ENCODE data around the gene MSMP.

MSMP gene

DNA sequence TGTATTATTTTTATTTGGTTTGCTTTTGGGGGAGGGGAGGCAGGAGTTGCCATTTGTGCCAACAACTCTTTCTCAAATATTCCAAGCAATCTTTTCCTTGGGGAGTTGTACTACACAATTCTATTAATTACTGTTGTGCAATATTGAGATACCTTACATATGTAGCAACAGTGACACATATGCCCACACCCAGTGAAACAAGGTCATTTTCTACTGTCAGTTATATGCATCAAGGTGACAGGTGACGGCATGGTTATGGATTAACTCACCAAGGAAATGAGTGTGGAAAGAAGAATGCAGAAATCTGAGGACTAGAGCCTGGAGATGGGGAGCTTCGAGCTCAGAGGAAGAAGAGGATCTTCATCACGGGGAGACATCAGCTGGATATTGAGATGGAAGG is 17.9 kb upstream of the MSMP start:
- DNase-seq (ENCODE audit: extremely low read depth in 1 of 2, low read depth in 1 of 2), result no peak

DNA sequence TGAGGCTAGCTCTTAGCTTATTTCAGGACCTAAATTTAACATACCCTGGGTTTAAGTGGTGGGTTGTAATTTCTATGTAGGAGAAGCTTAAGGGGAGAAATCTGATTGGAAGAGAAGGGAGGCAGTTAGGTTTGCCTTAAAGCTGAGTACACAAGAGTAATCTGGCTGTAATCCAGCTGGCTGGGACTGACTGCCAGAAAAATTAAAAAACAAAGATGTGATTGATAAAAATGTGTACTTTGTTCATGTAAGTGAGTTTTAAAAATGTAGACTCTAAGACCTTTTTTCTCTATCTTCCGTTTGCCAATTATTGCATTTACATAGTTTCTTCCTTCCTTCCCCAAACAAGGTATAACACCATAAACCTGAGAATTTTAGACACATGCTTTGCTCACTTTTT is 17.5 kb upstream of the MSMP start:
- no peak for DNase-seq (ENCODE audit: extremely low read depth in 1 of 2, low read depth in 1 of 2)

DNA sequence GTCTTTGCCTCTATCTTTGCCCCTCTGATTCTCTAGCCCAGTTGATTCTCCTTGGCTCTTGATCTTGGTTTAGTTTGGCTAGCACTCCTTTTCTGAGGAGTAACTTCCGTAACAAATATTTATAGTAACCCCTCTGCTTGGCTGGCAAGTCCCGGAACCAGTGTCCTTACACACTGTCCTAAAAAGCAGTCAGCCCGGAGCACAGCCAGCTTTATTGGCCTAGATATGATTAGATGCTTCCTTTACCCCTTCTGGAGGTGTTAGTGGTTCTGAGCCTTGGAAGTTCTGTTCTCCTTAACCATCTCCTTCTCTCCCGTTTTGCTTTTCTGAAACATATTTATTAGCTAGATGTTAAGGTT is 17.0 kb upstream of the MSMP start:
- no peak for DNase-seq (ENCODE audit: extremely low read depth in 1 of 2, low read depth in 1 of 2)

DNA sequence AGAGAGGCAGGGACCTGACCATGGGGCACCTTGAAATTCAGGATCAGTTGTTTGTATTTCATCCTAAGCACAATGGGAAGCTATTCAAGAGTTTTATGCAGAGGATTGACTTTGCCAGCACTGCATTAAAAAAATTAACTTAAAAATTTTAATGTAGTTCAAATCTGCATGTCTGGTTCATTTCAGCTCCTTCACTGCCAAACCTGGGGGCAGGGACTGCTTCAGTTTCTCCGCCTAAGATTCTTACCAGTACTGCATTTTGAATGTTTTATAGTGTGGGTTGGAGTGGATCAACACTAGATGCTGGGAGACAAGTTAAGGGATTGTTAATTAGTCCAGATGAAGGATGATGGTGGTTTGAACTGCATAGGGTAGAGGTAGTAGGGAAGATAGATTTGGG is 15.7 kb upstream of the MSMP start:
- no peak for DNase-seq (ENCODE audit: extremely low read depth in 1 of 2, low read depth in 1 of 2)

DNA sequence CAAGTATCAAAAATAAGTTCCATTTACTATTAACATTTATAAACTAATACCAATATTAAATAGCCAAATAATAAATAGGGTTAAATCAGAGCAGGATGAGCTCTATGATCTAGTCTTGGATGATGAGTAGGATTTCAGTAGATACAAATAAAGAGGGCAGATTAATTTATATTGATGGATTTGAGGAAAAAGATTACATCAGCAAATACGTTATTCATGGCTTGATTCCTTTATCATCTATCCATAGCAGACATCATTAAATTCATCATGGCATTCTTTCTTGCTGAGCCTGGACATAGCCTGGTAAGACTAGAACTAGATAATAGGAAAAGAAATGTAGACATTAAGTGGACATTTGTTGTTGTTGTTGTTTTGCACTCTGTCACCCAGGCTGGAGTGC is 13.4 kb upstream of the MSMP start:
- DNase-seq (ENCODE audit: extremely low read depth in 1 of 2, low read depth in 1 of 2), result no peak

DNA sequence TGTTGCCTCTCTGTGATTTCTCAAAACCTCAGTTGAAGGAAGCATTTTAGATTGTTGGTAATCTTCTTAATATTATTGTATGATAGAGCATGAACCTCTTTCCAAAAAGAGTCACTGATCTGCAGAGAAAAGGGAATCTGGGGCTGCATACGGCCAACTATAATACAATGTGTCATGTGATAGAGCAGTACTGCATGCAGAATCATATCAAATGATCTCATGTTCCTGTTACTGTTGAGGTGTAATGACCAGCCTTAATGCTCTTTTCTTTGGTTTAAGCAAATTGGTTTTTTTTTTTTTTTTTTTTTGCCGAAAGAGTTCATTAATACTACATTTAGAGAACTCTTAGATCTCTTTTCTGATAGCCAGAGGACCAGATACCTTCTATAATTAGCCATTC is 12.9 kb upstream of the MSMP start:
- DNase-seq (ENCODE audit: extremely low read depth in 1 of 2, low read depth in 1 of 2), result no peak

DNA sequence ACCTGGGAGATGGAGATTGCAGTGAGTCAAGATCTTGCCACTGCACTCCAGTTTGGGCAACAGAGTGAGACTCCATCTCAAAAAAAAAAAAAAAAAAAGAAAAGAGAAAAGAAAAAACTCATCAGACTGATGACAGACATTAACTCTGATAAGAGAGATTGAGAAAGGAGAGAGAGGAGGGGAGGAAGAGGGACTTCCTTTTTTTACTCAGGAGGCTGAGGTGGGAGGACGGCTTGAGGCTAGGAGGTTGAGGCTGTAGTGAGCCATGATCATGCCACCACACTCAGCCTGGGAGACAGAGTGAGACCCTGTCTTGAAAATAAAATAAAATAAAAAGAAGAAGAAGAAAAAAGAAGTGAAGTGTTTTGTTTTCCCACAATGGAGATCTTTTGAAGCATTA is 9.7 kb upstream of the MSMP start:
- no peak for DNase-seq (ENCODE audit: extremely low read depth in 1 of 2, low read depth in 1 of 2)

DNA sequence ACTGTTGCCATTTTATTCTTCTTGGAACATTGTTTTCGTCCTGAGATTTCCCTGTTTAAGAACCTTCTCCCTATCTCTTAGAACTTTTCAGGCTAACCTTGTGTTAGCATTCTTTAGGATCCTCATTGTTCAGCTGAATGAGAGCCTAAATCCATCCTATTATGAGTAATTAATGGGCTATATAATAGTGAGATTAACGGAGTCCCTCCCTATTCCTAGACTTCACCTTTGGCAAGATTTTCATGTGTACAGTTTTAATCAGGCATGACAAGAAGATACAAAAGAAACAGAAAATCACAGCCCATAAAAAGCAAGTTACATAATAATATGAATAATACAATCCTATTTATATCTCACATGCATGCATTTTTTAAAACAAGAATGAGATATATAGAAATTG is 9.1 kb upstream of the MSMP start:
- no peak for DNase-seq (ENCODE audit: extremely low read depth in 1 of 2, low read depth in 1 of 2)

DNA sequence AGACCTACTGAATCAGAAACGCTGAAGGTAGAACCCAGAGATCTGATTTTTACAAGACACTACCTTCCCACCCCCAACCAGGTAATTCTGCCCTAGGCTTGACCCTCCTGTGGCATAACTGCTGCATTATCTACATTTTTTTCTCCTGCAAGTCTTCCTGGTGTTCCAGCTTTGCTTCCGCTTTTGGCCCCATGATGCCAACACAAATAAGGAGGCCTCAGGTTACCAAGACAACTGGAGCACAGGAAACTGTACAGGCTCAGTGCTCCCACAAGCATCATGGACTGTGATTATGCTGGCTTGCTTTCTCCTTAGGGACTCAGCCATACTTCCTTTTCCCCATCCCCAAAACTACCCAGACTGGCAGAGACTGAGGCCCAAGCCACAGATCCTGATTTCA is 6.6 kb upstream of the MSMP start:
- no peak for DNase-seq (ENCODE audit: extremely low read depth in 1 of 2, low read depth in 1 of 2)

DNA sequence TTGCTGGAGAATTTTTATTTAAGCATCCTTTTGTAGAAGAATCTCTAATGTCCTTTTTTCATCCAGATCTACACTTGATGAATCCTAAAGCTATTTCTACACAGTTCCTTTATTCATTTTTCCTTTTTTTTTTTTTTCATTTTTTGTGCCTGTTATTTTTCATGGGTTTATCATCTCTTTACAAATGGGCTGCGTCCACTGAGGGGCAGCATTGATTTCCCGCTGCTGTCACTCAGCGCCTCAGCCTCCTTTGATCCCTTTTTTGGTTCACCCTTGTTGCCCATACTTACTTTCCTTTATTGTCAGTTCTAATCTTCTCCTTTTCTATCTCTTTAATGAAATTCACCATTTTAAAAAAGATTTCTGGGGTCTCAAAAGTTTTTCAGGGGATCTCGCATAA is 5.7 kb upstream of the MSMP start:
- no peak for DNase-seq (ENCODE audit: extremely low read depth in 1 of 2, low read depth in 1 of 2)

DNA sequence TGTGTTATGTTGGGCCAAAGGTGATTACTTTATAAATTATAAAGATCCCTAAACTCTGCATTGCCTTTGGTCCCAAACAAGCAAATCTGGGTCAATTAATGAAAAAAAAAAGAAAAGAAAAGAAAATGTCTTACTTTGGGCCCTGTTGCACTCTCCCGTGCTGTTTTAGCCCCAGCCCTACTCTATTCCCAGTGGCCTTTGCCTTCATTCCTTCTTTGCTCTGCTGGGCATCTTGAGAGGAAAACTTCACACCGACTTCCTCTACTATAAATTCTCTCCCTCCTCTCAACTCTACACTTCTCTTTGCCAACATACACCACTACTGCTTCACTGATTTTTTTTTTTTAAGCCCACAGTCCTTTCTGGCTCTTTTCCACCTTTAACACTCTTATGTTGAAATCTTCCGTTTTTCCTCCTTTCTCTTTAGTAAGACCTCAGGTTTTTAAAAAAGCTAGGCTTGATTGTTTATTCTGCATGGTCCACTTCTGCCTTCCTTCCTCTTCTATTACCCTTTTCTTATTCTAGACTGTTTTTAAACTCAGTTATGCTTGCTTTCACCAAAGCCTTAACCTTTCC is 4.5 kb upstream of the MSMP start:
- DNase-seq (ENCODE audit: extremely low read depth in 1 of 2, low read depth in 1 of 2), result no peak

DNA sequence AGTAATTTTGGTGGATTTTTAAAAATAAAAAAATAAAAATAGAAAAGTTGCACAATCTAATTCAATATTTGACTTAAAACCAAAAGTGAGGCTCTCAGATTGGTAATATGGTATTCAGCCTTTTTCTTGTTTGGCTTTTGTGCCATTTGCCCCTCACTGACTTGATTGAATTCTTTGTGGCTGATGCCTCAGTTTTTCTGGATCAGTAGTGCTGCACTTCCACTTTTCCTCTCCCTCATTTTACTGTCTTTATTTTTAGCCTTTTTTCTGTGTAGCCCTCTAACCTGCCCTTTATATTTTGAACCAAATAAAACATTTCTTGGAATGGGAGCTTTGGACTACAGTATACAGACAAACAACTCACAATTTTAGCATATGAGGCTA is 3.8 kb upstream of the MSMP start:
- no peak for DNase-seq (ENCODE audit: extremely low read depth in 1 of 2, low read depth in 1 of 2)

DNA sequence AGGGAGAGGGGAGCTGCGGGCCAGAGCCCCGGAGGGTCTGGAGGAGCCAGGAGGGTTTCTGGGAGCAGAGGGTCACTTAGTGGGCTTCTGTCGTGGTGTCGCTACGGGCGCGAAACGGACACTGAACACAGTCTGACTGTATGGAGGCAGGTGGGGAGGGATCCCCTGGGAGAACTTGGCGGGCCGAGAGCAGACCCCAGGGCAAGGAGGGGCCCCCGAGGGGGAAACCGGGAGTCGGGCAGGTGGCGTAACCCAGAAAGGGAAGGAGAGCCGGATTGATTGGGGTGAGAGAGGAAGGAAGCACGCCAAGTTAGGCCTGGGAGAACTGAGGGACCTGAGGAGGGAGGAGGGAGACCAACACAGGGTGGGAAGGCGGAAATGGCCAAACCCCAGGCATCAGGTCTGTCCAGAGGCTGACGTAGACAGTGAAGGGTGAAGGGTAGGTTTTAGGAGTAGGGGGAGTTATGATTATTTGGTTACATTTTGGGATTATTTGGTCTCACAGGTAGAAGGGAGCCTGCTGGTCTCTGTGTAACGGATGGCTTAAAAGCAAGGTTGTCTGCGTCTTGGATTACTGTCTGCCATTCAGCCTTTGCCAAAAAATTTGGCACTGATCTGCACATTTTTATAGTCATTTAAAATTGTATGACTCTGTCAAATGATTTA is 3.3 kb upstream of the MSMP start:
- no peak for DNase-seq (ENCODE audit: extremely low read depth in 1 of 2, low read depth in 1 of 2)

DNA sequence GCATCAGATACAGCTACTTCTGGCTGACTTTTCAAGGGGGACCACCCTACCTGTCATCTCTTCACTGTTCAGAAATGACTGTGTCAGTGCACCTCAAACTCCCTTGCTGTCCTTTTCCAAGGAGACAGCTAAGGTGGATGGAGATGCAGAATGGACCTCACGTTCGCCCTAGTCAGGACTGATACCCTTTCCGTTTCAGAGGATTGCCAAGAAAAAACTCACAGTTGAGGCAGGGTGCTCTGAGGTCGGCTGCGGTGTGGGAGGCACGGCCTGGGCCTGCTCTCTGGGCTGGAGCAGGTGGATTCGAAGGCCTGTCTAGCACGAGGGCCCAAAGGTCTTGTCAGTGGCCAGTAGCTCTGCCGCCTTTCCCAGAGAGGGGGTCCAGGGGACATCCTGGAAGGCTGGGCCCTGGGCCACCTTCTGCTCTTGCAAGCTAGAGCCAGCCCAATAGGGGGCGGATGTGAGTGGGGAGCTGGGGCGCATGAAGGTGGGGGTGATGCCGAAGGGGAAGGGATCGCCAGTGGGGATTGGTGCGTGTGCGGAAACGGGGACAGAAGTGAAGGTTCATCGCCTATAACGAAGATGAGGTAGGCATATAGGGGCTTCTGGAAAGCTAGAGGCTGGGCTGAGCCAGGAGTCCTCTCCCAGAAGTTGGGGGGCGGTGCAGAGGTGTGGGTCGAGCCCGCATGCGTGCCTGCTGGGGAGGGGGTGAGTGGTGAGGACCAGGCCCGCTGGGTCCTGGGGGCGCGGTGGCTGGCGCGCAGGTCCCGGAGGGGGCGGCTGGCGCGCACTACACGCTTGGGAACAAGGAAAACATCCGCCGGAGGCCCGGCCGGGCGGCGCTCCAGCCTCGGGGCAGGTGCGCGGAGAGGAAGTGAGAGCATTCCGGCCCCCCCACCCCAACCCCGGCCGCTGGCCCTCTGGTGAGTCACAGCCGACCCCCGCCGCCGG is 2.5 kb upstream of the MSMP start:
- DNase-seq (ENCODE audit: extremely low read depth in 1 of 2, low read depth in 1 of 2), result peak; percentile 46 to 65

DNA sequence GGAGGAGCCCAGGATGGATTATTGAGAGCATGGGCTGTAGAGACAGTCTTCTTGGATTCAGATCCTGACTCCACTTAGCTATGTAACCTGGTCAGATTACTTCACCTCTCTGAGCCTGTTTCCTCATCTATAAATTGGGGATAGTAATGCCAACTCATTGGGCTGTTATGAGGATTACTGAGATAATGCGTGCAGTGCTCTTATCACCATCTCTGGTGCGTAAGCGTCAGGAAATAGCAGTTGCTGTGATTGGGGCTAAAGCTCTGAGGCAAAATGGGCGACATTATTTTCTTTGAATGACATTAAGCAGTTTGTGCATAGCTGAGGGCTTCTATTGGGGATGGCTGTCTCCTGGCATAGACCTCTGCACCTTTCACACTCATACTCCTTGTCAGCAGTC is 995 bp upstream of the MSMP start:
- no peak for DNase-seq (ENCODE audit: extremely low read depth in 1 of 2, low read depth in 1 of 2)

DNA sequence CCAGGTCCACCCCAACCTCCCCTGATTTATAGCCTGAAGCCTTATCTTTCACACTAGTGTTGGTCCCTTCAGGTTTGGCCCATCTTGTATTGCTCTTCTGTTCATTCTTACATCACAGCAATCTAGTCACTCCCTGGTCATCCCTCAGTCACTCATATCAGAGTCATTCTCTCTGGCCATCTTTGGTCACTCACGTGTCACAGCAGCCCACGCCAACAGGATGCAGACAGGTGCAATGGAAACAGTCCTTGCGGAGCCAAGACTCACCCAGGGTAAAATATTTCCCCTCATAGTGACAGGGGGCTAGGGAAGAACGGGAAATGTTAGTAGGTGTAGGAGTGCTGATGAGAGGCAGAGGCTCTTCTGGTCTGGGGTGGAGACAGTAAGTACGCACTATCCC is 610 bp downstream of the MSMP start:
- DNase-seq (ENCODE audit: extremely low read depth in 1 of 2, low read depth in 1 of 2), result no peak

DNA sequence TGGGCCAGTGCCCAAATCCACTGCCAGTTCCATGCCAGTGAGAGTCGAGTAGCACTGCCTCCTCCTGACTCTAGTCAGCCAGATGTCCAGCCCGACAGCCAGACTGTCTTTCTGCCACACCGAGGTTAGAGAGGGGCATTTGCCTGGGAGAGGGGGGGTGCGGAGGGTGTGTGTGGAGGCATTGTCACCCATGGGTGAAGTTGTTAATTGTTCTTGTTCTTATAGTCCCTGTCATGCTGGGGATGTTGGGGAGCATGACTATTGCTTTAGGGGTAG is 3.9 kb downstream of the MSMP start:
- DNase-seq (ENCODE audit: extremely low read depth in 1 of 2, low read depth in 1 of 2), result no peak

DNA sequence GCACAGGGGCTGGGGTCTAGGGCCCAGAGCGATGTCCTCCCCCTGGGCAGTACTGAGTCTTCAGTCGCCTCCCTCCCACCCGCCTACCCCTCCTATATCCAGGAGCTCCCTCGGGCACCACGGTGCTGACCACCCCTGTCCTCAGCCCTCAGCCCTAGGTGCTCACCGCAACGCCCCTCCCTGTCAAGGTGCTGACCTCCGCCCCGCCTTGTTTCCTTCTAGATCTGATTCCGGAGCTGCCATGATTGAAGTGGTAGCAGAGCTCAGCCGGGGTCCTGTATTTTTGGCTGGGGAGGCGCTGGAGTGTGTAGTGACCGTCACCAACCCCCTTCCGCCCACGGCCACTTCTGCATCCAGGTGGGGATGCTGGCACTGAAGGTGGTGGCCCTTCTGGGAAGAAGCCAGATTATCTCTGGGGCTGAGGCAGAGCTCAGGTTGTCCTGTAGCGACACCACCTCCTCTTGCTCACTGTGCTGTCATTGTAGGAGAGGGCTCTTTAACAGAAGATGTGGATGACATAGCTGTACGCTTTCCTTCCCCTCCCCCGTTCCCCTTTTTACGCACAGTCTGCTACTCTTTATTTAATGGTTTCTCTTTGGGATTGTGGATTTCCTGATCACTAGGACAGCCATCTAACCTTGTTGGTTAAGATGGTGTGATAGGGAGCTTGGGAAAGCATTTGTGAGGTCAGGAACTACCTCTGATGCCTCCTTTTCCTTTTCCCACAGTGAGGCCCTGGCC is 4.4 kb downstream of the MSMP start:
- peak in 1 of 2 donors; percentile 30 for DNase-seq (ENCODE audit: extremely low read depth in 1 of 2, low read depth in 1 of 2)

DNA sequence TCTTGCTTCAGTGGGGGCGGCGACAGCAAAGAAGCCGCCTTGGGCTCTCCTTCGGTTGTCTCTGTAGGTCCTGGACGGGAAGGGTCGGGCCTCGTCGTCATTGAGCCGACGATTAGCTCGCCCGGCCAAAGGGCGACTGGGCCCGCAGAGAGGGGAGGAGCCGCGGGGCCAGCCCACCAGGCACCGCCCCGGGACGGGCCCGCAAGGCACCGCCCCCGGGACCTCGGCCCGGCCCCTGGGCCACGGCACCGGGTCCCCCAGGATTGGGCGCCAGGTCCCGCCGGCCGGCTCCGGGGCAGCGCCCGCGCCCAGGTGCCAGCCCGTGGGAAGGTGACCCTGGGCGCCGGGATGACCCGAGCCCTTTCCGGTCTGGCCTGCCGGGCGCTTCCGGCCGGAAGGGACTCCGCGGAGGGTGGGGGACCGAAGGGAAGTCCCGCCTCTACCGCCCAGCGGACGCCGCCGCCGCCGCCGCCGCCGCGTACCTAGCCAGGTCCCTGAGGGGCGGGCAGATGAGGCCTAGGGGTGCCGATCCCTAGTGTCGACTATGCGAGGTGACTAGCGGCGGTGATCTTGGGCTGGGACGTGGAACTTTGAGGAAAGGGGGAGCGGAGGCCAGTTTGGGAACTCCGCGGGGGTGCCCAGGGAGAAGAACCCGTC is 5.1 kb downstream of the MSMP start, which contains the start of the genes GBA2 and RGP1:
Gene GBA2, minus strand, starts transcription at position 371 of the 657 bp plus-strand sequence. CDS start 524 bp downstream, outside the sequence.
Gene RGP1, plus strand, starts transcription at position 430 of the 657 bp plus-strand sequence. CDS start 469 bp downstream, outside the sequence.
- peak in 1 of 2 donors; percentile 45 for DNase-seq (ENCODE audit: extremely low read depth in 1 of 2, low read depth in 1 of 2)

DNA sequence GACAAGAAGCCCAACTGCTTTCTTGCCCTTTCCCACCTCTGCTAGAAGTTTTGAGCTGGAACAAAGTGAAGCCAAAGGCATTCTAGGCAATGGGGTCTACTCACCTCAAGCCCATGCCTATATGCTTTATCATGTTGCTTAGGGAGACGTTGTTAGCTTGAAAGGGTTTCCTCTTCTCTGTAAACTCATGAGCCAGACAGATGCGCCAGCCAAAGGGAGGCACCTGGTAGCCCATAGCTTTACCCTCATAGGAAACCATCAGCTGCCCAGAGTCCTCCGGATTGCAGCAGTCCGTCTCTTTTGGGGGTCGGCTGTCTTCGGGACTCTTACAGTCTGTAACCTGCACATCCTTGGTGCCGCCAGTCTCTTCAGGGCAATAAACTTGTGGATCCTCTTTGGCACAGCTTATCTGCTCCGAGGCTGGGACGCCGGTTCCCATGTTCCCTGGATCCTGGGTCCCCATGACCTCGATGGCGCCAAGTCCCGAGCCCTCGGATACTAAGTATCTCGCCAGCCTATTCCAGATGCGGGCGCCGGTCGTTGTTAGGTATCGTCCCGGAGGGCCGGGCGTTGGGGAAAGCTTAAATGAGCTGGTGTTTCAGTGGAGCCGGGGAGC is 5.7 kb downstream of the MSMP start:
- DNase-seq (ENCODE audit: extremely low read depth in 1 of 2, low read depth in 1 of 2), result no peak
